Measurements from ENCODE around the gene CD3E.

GRCh38 chr11:118342503-118343161 is 38.1 kb downstream of the CD3E start, which contains the start of gene CD3D:
- TF ChIP-seq CTCF (IDR thresholded peaks at IDR 0.05; ENCODE audit: low read length) (no peak), EZH2 (optimal IDR thresholded peaks at IDR 0.05; ENCODE audit: low read depth, low read length) (no peak)
